Pancreas (tissue), 10 donors: ENCODE data around the gene CACNA2D3. TPM values are rescaled to one million over a fixed set of nuclear protein-coding genes. Genes with fewer than 3 reads are reported as not detected.

Source experiments
- ATAC-seq, 4 donors: fragments of 200-7000 bp; cut with Tn5 transposase; one replicate each; pipeline versions ENCODE4 v1.8.0 to v1.9.1; 2020; ENCODE audit warnings: mild to moderate bottlenecking in 4 of 4, moderate library complexity in 4 of 4
- DNase-seq, 6 donors: peaks; one replicate each; pipeline ENCODE4 v3.0.0-alpha.2; 2020
- FAIRE-seq: peaks from 2 replicates; lab custom pipeline; 2012; peaks lifted over from hg19 to GRCh38; lab: Jason Lieb, UNC
- H3K27ac ChIP-seq, 4 donors: fragments of 200-600 bp; sonication (generic); 1 replicate in 3 of 4; 2 replicates in 1 of 4; pipeline versions ENCODE4 v1.5.0 to v1.8.0; 2020
- H3K27me3 ChIP-seq, 4 donors: fragments of 200-600 bp; one replicate each; pipeline ENCODE4 v1.8.0; 2021
- H3K36me3 ChIP-seq, 3 donors: fragments of 200-600 bp; sonication (generic) in 1 of 3; one replicate each; pipeline versions ENCODE4 v1.5.0 to v1.8.0; 2020 to 2021
- H3K4me1 ChIP-seq, 3 donors: fragments of 200-600 bp; one replicate each; pipeline ENCODE4 v1.8.0; 2021
- H3K4me3 ChIP-seq, 4 donors: fragments of 200-600 bp; sonication (generic) in 2 of 4; one replicate each; pipeline versions ENCODE4 v1.5.0 to v1.8.0; 2020 to 2021
- H3K9me3 ChIP-seq, 4 donors: fragments of 200-600 bp; one replicate each; pipeline ENCODE4 v1.8.0; 2021
- CTCF ChIP-seq, 4 donors: fragments of 200-600 bp; sonication (generic) in 3 of 4; IDR thresholded peaks; one replicate each; pipeline versions ENCODE4 v1.5.0 to v1.8.0; 2021; ENCODE audit warnings: antibody characterized with exemption in 4 of 4
- WGBS, 2 donors: extraction: QIAGEN DNeasy Blood & Tissue Kit; methylation state at CpG; one replicate each; pipeline ENCODE4 v1.1.7; 2013; 5-methylcytosine and 5-hydroxymethylcytosine counted together
- intact Hi-C, 3 donors: fragments of 100-400 bp; cut with DNase I; formaldehyde crosslinking; loops; one replicate each; pipeline versions ENCODE4 v1.11.1 to v1.14.2; 2022
- polyA plus RNA-seq, 2 donors: library from polyadenylated mRNA; stranded (reverse); fragments of 200-250 nt; gene quantifications; one replicate each; pipeline ENCODE4 v1.2.3, GENCODE V29; 2013
- total RNA-seq, 6 donors: library from RNA; stranded (reverse); fragmentation: NEBNext Ultra II Directional in 4 of 6; extraction: Animal tissue kit (Norgen Biotek cat#: 25700) in 4 of 6; gene quantifications; one replicate each; pipeline versions ENCODE4 v1.2.1 to v1.2.4, GENCODE V29; 2021 to 2023
- donor health status: healthy with polysubstance abuse.
- donor health status: DM: no; HTN: no; CAD: no; lungs with moderate emphysema.
- donor health status: DM: no; HTN: no; CAD: no.
- donor health status: control.
- donor health status: control.
- donor health status: Bipolar disorder and iron deficiency.
- donor health status: DM: yes; HTN: yes; CAD: no.
- donor health status: DM: no; HTN: no; CAD: no.
- donor health status: DM: no; HTN: no; CAD: no.
- donor health status: DM: yes; HTN: yes; CAD: no.

CACNA2D3 gene
- total and polyA plus RNA-seq, 8 donors = 0.19 to 0.75 (median 0.37) TPM; not detected in 2

- no peaks in the 10 kb centered on the region for H3K4me1 ChIP-seq
- FAIRE-seq (no peak), DNase-seq (no peak), ATAC-seq (no peak)
- H3K27ac ChIP-seq = no peak overlapping the region
- no peak overlapping the region for H3K4me3 ChIP-seq
- H3K36me3 ChIP-seq = no peaks in the 10 kb centered on the region
- 17 to 18% methylated on average over 5 of the region's 5 CpGs for WGBS, 2 donors
- no peaks in the 10 kb centered on the region for H3K27me3 ChIP-seq
- no peaks in the 10 kb centered on the region for H3K9me3 ChIP-seq
- intact Hi-C loops = no loop called here
- no peak for TF ChIP-seq CTCF (IDR thresholded peaks at IDR 0.05)
Observed at GRCh38 chr3:54353946-54354345, 231.6 kb downstream of the CACNA2D3 start.

- no peak for TF ChIP-seq CTCF (IDR thresholded peaks at IDR 0.05)
- Histone ChIP-seq H3K27me3 (peaks cover 0 to 2% (median 0%) of the 10 kb centered on the region in 4 donors), H3K4me3 (no peak overlapping the region), H3K9me3 (no peaks in the 10 kb centered on the region), H3K27ac (no peak overlapping the region), H3K36me3 (no peaks in the 10 kb centered on the region), H3K4me1 (no peaks in the 10 kb centered on the region)
- no peak for ATAC-seq
- intact Hi-C loops = no loop called here
- WGBS, 2 donors = 87 to 89% methylated on average over 5 of the region's 5 CpGs
- no peak for FAIRE-seq
- DNase-seq = no peak
Observed at GRCh38 chr3:54355800-54356199, 233.4 kb downstream of the CACNA2D3 start.

- no peaks in the 10 kb centered on the region for H3K4me1 ChIP-seq
- TF ChIP-seq CTCF (IDR thresholded peaks at IDR 0.05) = no peak
- FAIRE-seq (no peak), DNase-seq (no peak), ATAC-seq (peak in 3 of 4 donors; percentile 43 to 66 (median 50))
- peaks cover 0 to 5% (median 0%) of the 10 kb centered on the region in 4 donors for H3K27me3 ChIP-seq
- intact Hi-C loops = no loop called here
- H3K27ac ChIP-seq = no peak overlapping the region
- H3K9me3 ChIP-seq = no peaks in the 10 kb centered on the region
- no peak overlapping the region for H3K4me3 ChIP-seq
- H3K36me3 ChIP-seq = no peaks in the 10 kb centered on the region
- WGBS, 2 donors = 60% methylated on average over 6 of the region's 6 CpGs
Observed at GRCh38 chr3:54356261-54357045, 234.1 kb downstream of the CACNA2D3 start.

- no peaks in the 10 kb centered on the region for H3K4me1 ChIP-seq
- WGBS, 2 donors = 74 to 79% methylated on average over 5 of the region's 5 CpGs
- FAIRE-seq = no peak
- no peak for DNase-seq
- H3K9me3 ChIP-seq = no peaks in the 10 kb centered on the region
- H3K36me3 ChIP-seq = no peaks in the 10 kb centered on the region
- intact Hi-C loops = no loop called here
- no peak for ATAC-seq
- H3K27ac ChIP-seq = no peak overlapping the region
- H3K4me3 ChIP-seq = no peak overlapping the region
- peaks cover 0 to 5% (median 0%) of the 10 kb centered on the region in 4 donors for H3K27me3 ChIP-seq
- TF ChIP-seq CTCF (IDR thresholded peaks at IDR 0.05) = no peak
Observed at GRCh38 chr3:54357301-54357700, 234.9 kb downstream of the CACNA2D3 start.

GRCh38 chr3:54358316-54358715 is 236.0 kb downstream of the CACNA2D3 start:
- 79% methylated on average over 4 of the region's 4 CpGs for WGBS, 2 donors
- no peaks in the 10 kb centered on the region for H3K36me3 ChIP-seq
- no peak overlapping the region for H3K4me3 ChIP-seq
- H3K4me1 ChIP-seq = no peaks in the 10 kb centered on the region
- ATAC-seq = peak in 1 of 4 donors; percentile 35
- H3K27me3 ChIP-seq = peaks cover 0 to 5% (median 0%) of the 10 kb centered on the region in 4 donors
- intact Hi-C loops = no loop called here
- FAIRE-seq = no peak
- no peak overlapping the region for H3K27ac ChIP-seq
- no peak for DNase-seq
- TF ChIP-seq CTCF (IDR thresholded peaks at IDR 0.05) = no peak
- H3K9me3 ChIP-seq = no peaks in the 10 kb centered on the region
